Measurements from ENCODE around the gene GPR108. TPM values are rescaled to one million over a fixed set of nuclear protein-coding genes. Genes with fewer than 3 reads are reported as not detected.

Gene GPR108
- total and polyA plus RNA-seq, 2 of the 13 experiments (the other 11 are each of a cell fraction or from before 2014, with no cell fraction given): 36.4 to 63.0 TPM

- peak; percentile 38; the same call in 1 of the 2 replicates for TF ChIP-seq YEATS2 (CRISPR knock-in tag; IDR thresholded peaks at IDR 0.05; ENCODE audit: borderline replicate concordance)
- TF ChIP-seq ZNF891 (CRISPR knock-in tag; IDR thresholded peaks at IDR 0.05): no peak
- no peak for TF ChIP-seq FOXK2 (IDR thresholded peaks at IDR 0.05)
- TF ChIP-seq SIX4 (CRISPR knock-in tag; IDR thresholded peaks at IDR 0.05): peak; percentile 85
- no peak for TF ChIP-seq ZNF761 (CRISPR knock-in tag; conservative IDR thresholded peaks at IDR 0.05)
- TF ChIP-seq ELF1 (CRISPR knock-in tag; IDR thresholded peaks at IDR 0.05): peak; percentile 48; the same call in 1 of the 2 replicates
- TF ChIP-seq ATM (IDR thresholded peaks at IDR 0.05; ENCODE audit: borderline replicate concordance): no peak
- TF ChIP-seq KLF16 (CRISPR knock-in tag; IDR thresholded peaks at IDR 0.05): peak in 1 of 2 experiments; percentile 97; a peak in 2 of 4 replicates
- no peak for TF ChIP-seq ZNF546 (CRISPR knock-in tag; conservative IDR thresholded peaks at IDR 0.05)
- TF ChIP-seq, protein P1, sequence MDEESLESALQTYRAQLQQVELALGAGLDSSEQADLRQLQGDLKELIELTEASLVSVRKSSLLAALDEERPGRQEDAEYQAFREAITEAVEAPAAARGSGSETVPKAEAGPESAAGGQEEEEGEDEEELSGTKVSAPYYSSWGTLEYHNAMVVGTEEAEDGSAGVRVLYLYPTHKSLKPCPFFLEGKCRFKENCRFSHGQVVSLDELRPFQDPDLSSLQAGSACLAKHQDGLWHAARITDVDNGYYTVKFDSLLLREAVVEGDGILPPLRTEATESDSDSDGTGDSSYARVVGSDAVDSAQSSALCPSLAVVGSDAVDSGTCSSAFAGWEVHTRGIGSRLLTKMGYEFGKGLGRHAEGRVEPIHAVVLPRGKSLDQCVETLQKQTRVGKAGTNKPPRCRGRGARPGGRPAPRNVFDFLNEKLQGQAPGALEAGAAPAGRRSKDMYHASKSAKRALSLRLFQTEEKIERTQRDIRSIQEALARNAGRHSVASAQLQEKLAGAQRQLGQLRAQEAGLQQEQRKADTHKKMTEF (CRISPR knock-in tag; IDR thresholded peaks at IDR 0.05): peak; percentile 92
- 0 out of 2 replicates have a peak, but pooled peaks have one; percentile 58 for TF ChIP-seq KAT7 (CRISPR knock-in tag; IDR thresholded peaks at IDR 0.05; ENCODE audit: borderline replicate concordance)
- TF ChIP-seq ZBTB10 (CRISPR knock-in tag; IDR thresholded peaks at IDR 0.05; ENCODE audit: borderline replicate concordance): peak; percentile 98
- TF ChIP-seq ZNF3 (CRISPR knock-in tag; IDR thresholded peaks at IDR 0.05): 0 out of 2 replicates have a peak, but pooled peaks have one; percentile 19
- peak; percentile 56; the same call in 1 of the 2 replicates for TF ChIP-seq ZNF747 (CRISPR knock-in tag; IDR thresholded peaks at IDR 0.05; ENCODE audit: borderline replicate concordance)
- TF ChIP-seq, protein P2, sequence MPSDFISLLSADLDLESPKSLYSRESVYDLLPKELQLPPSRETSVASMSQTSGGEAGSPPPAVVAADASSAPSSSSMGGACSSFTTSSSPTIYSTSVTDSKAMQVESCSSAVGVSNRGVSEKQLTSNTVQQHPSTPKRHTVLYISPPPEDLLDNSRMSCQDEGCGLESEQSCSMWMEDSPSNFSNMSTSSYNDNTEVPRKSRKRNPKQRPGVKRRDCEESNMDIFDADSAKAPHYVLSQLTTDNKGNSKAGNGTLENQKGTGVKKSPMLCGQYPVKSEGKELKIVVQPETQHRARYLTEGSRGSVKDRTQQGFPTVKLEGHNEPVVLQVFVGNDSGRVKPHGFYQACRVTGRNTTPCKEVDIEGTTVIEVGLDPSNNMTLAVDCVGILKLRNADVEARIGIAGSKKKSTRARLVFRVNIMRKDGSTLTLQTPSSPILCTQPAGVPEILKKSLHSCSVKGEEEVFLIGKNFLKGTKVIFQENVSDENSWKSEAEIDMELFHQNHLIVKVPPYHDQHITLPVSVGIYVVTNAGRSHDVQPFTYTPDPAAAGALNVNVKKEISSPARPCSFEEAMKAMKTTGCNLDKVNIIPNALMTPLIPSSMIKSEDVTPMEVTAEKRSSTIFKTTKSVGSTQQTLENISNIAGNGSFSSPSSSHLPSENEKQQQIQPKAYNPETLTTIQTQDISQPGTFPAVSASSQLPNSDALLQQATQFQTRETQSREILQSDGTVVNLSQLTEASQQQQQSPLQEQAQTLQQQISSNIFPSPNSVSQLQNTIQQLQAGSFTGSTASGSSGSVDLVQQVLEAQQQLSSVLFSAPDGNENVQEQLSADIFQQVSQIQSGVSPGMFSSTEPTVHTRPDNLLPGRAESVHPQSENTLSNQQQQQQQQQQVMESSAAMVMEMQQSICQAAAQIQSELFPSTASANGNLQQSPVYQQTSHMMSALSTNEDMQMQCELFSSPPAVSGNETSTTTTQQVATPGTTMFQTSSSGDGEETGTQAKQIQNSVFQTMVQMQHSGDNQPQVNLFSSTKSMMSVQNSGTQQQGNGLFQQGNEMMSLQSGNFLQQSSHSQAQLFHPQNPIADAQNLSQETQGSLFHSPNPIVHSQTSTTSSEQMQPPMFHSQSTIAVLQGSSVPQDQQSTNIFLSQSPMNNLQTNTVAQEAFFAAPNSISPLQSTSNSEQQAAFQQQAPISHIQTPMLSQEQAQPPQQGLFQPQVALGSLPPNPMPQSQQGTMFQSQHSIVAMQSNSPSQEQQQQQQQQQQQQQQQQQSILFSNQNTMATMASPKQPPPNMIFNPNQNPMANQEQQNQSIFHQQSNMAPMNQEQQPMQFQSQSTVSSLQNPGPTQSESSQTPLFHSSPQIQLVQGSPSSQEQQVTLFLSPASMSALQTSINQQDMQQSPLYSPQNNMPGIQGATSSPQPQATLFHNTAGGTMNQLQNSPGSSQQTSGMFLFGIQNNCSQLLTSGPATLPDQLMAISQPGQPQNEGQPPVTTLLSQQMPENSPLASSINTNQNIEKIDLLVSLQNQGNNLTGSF (CRISPR knock-in tag; IDR thresholded peaks at IDR 0.05): no peak
- TF ChIP-seq TIGD3 (CRISPR knock-in tag; IDR thresholded peaks at IDR 0.05; ENCODE audit: borderline replicate concordance): no peak
- peak; percentile 94 for TF ChIP-seq BCL6 (CRISPR knock-in tag; IDR thresholded peaks at IDR 0.05)
- TF ChIP-seq ELF4 (CRISPR knock-in tag; IDR thresholded peaks at IDR 0.05; ENCODE audit: borderline replicate concordance): no peak; the same call in 1 of the 2 replicates
- TF ChIP-seq MAFG (CRISPR knock-in tag; IDR thresholded peaks at IDR 0.05): no peak
- TF ChIP-seq FOXC1 (CRISPR knock-in tag; IDR thresholded peaks at IDR 0.05; ENCODE audit: borderline replicate concordance): no peak
- TF ChIP-seq BHLHE40 (IDR thresholded peaks at IDR 0.05; ENCODE audit: low read length): no peak
These were observed 14.2 kb downstream of the GPR108 start (continued) for GRCh38 chr19:6723108-6723618.
